Measurements from ENCODE around the gene ANK3.

Gene ANK3

GRCh38 chr10:60134548-60134947 is 255.1 kb downstream of the ANK3 start:
- DNase-seq, result no peak

GRCh38 chr10:60130130-60130579 is 259.5 kb downstream of the ANK3 start:
- DNase-seq, result no peak

GRCh38 chr10:60125895-60126294 is 263.8 kb downstream of the ANK3 start:
- DNase-seq, result no peak

GRCh38 chr10:60124536-60124935 is 265.1 kb downstream of the ANK3 start:
- DNase-seq, result no peak

DNA sequence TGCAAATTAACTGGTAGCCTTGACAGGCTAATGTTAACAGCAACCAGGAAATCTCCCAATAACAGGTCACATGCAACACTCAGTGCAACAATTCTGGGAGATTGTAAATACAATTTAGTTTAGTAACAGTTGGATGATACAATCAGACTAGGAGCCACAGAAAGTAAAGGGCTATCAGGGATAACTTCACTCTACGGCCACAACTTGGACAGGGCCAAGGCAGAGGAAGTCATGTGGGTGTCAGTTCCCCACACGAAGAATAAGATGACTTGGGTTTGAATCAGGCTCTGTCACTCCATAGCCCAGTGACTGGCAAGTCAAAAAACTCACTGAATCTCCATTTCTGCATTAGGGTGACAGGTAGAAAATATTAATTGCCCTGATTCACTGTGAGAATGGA is 266.0 kb downstream of the ANK3 start:
- DNase-seq, result no peak

- DNase-seq, result no peak
These were observed 266.5 kb downstream of the ANK3 start for GRCh38 chr10:60123172-60123571.

GRCh38 chr10:60122190-60122589 is 267.5 kb downstream of the ANK3 start:
- no peak for DNase-seq

- DNase-seq, result no peak
These were observed 274.7 kb downstream of the ANK3 start for GRCh38 chr10:60114765-60115586.

DNA sequence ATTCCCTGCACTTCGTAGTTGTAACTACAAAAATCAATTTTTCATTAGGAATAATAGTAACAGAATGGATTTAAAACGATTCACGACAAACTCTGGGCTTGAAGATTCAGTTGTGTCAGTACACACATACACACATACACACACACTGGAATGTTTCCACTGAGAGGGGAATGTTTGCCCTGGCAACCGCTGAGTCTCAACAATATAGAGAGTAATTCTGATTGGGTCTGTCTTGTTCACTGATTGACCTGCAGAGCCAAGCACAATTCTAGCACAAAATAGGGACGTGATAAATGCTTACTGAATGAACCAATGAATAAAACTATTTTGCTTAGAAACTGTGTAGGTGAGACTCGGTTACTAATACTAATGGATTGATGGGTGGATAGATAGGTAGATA is 278.9 kb downstream of the ANK3 start:
- DNase-seq, result no peak

DNA sequence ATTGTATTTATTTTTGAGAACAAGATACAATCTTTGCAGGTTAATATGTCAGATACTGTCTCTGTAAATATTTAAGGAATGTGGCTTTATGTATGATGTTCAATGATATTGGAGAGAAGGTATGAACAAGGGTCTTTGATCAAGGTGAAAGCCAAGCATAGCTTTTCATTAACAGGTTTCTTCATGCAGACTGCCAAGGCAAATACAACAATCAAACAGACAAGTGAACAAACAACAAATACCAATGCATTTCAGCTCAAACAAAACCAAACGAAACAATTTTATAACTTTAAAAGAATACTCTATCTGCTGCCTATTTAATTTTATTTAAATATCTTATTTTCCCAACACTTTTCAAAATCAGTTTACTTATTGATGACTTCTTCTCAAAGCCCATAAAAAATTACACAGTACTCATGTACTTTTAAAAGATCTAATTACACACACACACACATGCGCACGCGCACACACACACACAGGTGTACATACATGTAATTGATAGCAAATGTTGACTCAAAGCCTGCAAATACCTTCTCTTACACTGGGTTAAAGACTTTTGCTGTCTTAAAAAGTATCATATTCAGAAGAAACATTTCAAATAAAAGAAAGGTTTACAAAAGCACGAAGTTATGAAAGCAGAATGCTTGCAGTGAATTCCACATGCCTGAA is 282.2 kb downstream of the ANK3 start:
- no peak for DNase-seq

- DNase-seq, result no peak
These were observed 284.4 kb downstream of the ANK3 start for GRCh38 chr10:60105295-60105695.

DNA sequence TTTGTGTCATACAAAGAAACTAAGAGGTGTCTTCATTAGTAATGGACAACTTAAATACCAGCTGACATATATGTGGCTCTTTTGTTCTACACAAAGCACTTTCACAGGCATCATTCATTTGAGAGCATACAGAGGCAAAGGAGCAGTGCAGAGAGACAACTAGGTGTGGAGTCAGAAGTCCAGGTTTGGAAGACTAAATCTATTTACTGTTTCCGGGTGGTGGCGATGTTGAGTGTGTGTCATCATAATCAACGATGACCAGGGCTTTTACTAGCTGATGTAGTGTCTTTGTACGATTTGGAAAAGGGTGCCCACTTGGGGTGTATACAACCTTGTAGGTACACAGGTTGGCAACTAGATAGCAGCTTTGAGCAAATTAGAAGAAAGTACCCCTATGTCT is 287.9 kb downstream of the ANK3 start:
- DNase-seq, result no peak

DNA sequence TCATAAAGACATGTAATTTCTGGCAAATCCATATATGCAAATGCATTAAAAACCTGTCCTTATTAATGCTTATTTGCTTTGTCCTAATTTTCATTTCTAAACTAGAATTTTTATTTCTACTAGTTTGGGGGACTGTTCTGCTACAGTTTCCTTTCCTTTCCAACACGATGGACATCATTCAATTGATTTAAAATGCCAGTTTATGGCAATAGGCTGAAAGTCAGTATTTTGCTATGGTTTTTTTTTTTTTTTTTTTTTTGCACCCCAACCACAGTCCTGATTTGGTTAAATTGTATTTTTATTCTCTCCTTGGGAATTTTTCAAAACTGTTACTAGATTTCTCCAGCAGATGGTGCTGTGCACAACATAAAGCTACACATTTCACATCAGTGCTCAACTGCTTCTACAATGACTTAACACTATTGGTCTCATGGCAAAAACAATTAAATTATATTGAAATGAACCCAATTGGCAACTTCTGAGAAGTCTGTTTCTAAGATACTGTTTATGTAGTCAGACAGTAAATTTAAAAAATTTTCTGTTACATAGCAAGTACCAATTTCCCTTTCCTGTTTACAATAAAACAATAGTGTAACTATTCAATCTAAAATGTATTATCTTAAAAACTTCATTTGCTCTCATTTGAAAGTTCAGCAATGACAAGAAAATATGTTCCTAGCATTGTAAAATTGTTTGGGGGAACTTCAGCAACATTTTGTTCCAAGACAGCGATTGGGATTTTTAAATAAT is 289.5 kb downstream of the ANK3 start:
- DNase-seq, result no peak

DNA sequence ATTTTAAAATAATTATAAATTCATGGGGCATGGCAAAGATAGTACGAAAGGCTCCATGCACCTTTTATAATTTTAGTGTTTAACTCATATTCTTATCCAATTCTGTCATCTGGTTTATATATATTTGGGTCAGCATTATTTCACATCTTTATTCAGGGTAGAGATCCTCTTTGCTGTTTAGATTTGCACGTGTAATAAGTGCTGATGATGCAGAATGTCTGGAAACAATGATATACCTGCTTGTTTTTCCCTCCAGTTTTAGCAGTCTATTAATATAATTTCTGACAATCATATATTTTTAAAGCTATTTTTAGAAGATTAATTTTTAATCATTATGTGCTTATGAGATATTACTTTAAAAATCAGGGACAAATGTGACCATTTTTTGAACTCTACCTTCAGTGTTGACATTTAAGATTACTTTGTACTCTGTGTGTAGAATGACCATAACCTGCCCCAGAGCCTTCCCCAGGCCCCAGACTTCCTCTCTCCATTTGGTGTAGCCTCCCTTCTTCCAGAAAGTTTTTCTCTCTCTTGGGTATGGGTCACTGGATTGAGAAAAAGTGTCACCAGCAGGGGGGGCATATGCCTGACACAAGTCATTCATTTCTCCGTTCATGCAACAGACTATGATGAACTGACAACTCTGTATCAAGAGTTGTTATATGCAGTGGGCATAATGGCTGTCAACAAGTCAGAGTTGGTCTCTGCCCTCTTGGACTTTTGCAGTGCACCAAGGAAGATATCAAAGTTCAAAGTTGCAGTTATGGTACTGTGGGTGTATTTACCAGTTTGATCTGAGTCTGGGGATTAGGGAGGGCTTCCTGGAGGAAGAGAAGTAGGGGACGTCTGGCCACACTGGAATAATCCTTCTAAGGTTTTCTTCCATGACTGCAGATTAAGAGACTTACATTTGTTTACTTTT is 290.7 kb downstream of the ANK3 start:
- no peak for DNase-seq

- DNase-seq, result no peak
These were observed 292.7 kb downstream of the ANK3 start for GRCh38 chr10:60096761-60097513.

DNA sequence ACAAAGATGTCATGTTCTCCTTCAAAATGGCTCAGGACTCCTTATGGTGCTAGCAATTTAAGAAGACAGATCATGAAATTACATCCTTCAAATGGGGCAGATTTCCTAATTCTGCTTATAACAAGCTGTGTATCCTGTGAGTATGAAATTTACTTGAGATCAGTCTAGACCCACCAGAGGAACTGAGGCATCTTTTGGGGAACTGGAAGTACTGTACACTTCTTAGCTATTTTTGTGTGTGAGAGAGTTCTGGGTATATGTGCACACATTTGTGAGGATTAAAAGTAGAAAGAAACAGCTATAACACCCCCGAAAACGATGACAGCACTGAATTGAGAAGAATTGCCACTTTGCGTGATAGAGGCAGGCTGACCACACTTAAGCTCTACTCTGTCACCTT is 296.4 kb downstream of the ANK3 start:
- no peak for DNase-seq

DNA sequence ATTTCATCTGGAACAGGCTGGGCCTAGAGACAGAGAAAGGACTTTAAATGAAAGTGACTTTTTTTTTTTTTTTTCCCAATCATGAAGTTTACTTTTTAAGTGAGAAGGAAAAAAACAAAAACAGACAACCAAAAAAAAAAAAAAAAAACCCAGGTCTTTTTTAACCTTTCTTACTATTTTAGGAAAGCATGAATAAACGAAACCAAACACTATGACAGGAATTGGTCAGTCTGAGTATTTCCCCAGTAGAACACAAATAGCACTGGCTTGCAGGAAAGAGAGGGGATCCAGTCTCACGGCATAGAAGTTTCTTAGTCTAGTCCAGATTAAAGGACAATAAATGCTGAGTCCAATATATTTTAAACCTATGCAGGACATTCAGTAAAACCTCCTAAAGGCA is 302.8 kb downstream of the ANK3 start:
- DNase-seq, result no peak

GRCh38 chr10:60086421-60086820 is 303.3 kb downstream of the ANK3 start:
- DNase-seq, result no peak

GRCh38 chr10:60082744-60083344 is 306.8 kb downstream of the ANK3 start:
- DNase-seq, result no peak

GRCh38 chr10:60082341-60082740 is 307.3 kb downstream of the ANK3 start:
- no peak for DNase-seq

All from stimulated activated CD4-positive, alpha-beta T cell treated with anti-CD3 and anti-CD28 coated beads, Interleukin-1b, Interleukin-23, amount 100 ng/mL, for 48 hours (primary cell).